ENCODE results near the gene ICAM5. TPM values are rescaled to one million over a fixed set of nuclear protein-coding genes. Genes with fewer than 3 reads are reported as not detected.
"Not testable (repeated sequence)": the region's sequence is repeated elsewhere in the genome, so short reads cannot be mapped to it uniquely, and the experiment has no call there.

Gene ICAM5
- total RNA-seq, 1 donor from 2014 or later, result 6.1 TPM

DNA sequence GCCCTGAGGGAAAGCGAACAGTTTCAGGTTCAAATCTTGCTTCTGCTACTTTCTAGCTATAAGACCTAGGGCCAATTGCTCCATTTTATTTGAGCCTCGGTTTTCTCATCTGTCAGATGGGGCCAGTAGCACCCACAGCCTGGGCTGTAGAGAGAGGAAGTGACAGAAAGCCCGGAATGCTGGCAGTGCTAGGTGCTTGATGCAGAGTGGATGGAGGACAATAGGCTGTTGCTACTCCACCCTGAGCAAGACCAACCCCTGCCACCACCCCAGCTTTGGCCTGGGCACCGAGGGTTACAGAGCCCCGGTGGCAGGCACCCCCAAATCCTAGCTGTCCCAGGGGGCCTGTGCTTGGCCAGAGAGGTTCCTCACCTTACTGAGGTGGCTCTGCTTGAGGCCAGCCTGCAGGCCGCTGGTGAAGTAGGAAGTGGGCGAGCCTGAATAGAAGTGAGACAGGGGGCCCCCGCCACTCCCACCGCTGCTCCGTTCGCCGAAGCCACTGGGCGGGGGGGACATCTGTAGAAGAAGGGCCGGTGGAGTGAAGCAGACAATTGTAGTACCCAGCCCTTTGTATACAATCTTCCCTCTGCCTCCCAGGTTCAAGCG is 28.2 kb downstream of the ICAM5 start:
- DNase-seq (ENCODE audit: low spot score in 2 of 2) (no peak), FAIRE-seq (no peak)

- no peak for FAIRE-seq
- no peak for DNase-seq (ENCODE audit: low spot score in 2 of 2)
Measured at GRCh38 chr19:10318807-10319682, 29.3 kb downstream of the ICAM5 start.

DNA sequence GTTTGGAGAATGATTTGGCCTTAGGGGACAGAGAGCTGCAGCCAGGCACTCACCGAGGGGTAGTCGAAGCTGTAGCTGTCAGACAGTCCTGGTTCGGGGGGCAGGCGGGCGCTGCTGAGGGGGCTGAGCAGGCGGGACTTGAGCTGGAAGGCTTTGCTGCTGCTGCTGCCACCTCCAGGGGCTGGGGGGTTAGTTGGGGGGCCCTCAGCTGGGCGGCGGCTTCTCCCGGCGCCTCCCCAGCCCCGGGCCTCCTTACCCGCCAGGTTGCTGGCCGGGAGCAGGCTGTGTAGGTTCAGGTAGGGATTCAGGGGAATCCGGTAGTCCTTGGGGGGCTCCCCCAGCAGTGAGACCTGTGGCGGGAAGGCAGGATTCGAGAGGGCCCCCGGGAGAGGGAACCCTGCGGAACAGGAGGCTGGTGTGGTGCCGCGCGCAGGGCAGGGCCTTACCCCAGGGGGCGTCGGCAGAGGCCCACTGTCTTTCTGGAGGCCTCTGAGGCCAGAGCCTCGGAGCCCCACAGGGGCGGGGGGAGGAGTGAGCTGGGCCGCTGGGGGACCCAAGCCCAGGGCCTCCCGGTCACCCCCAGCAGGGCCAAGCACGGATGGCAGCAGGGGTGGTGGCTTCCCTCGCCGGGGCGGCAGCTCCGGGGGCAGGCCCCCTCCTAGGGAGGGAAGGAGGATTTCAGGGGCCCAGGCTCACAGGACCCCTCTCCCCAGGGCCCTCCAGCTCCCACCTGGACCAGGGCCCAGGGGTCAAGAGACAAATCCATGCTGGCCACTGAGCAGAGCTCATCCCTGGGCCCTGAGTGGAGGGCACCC is 31.1 kb downstream of the ICAM5 start:
- no peak for FAIRE-seq

GRCh38 chr19:10321417-10321797 is 31.7 kb downstream of the ICAM5 start:
- FAIRE-seq, result no peak
- no peak for DNase-seq (ENCODE audit: low spot score in 2 of 2)

More for the DNA sequence above, 31.1 kb downstream of the ICAM5 start:
- no peak for DNase-seq (ENCODE audit: low spot score in 2 of 2)

DNA sequence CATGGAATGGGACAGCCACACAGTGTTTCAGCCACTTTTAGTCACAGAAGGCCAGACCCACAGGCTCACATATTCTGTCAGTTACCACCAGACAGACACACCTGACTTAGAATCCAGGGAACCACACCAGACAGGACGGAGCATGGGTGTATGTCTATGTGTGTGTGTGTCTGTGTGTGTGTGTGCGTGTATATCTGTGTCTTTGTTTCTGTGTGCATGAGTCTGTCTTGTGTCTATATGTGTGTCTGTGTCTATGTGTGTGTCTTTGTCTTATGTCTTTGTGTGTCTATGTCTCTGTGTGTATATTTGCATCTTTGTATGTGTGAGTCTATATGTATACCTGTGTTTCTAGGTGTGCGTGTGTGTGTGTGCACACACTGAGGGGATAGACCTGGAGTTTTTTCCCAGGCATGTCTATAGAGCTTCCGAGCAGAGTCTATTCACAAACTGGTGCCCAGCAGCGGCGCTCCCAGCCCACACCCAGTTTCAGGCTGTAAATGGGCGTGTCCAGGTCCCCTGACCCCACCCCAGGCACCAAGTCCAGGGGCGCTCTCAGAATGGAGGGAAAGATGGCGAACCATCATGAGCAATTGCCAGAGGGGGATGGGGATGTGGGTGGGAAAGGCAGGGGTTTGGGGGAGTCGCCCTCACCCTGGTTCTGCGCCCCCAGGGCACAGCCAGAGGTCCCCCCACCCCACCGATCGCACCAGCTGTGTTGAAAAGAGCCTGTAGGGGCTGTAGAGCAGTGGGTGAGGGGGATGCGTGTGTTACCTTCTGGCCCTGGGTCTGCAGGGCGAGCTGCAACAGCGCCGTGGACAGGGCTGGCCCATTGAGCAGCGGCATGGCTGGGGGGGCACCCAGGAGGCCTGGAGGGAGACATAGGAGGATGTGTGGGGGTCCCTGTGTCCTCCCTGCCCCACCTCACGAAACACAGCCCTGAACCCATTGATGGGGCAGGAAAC is 32.4 kb downstream of the ICAM5 start:
- no peak for FAIRE-seq
- DNase-seq (ENCODE audit: low spot score in 2 of 2), result no peak

DNA sequence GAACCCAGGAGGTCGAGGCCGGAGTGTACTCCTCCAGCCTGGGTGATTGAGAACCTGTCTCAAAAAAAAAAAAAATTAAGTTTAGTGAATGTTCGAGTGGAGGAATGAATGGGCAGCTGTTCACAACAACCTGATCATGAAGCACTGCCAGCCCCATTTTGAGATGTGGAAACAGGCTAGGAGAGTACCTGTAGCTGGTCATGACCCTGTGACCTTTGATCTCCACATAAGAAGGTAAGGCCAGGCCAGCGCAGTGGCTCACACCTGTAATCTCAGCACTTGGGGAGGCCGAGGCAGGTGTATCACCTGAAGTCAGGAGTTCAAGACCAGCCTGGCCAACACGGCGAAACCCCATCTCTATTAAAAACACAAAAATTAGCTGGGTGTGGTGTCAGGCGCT is 36.0 kb downstream of the ICAM5 start:
- FAIRE-seq (no peak), DNase-seq (ENCODE audit: low spot score in 2 of 2) (no peak)

DNA sequence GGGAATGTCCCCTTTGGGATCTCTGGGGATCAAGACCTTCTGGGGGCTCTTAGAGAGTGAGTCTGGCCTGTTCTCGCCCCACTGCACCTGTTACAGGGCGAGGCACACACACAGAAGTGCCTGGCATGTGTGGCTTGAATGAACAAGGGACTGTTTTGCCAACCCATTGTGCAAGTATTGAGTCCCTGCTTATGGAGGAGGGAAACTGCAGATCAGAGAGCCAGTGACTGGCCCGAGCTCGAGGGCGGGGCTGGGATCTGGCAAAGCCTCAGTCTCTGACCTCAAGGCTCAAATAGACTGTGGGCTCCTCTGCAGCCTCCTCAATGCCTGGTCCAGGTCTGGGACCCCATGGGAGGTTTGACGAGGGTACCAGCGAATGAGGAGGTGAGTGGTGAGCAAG is 38.0 kb downstream of the ICAM5 start:
- FAIRE-seq, result no peak

DNA sequence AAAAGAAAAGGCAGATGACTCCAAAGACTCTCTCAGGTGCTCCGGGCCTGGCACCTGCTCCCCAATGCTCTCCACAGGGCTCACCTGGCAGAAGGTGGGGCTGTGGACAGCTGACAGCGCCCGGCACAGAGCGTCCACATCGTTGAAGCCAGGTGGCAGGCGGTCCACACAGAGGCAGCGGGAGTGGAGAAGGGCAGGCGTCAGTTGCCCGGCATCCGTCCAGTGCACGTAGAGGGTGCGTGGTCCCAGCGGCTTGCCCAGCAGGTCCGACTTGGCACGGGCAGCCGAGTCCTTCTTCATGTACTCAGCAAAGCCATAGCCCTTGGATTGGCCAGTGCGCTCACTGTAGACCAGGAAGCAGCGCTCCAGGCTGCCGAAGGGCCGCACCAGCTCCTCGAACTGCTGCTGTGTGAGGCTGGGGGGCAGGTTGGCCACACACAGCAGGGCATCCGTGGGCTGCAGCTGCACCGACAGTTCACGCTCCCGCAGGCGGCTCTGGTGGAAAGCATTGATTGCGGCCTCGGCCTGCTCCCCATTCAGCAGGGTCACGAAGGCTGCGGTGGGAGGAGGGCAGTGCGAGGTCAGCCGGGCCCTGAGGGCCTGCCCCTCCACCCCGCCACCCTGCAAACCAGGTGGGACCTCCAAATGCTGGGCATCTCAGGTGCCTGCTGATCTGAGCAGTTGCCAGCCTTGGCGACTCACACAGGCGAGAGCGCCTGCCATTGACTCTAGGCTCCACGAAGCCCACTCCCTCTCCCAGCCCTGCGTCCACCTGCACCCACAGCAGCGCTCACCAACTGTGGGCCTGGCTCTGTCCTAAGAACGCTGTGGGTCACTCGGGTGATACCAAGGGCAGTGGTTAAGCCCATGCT is 39.0 kb downstream of the ICAM5 start:
- DNase-seq (ENCODE audit: low spot score in 2 of 2) (no peak), FAIRE-seq (no peak)

More for the DNA sequence above, 38.0 kb downstream of the ICAM5 start:
- DNase-seq (ENCODE audit: low spot score in 2 of 2), result no peak

- DNase-seq (ENCODE audit: low spot score in 2 of 2) (no peak), FAIRE-seq (no peak)
Measured at GRCh38 chr19:10329555-10329954, 39.8 kb downstream of the ICAM5 start.

- FAIRE-seq, result no peak
- DNase-seq (ENCODE audit: low spot score in 2 of 2), result no peak
Measured at GRCh38 chr19:10332158-10332964, 42.6 kb downstream of the ICAM5 start.

GRCh38 chr19:10332965-10333757 is 43.4 kb downstream of the ICAM5 start, which contains the start of gene RAVER1:
Gene RAVER1 (minus strand): TSS chr19:10333529. CDS start chr19:10333507, 22 bp downstream.
- FAIRE-seq (no peak), DNase-seq (ENCODE audit: low spot score in 2 of 2) (peak; percentile 97 to 99)

- DNase-seq (ENCODE audit: low spot score in 2 of 2), result no peak
- no peak for FAIRE-seq
Measured at GRCh38 chr19:10333758-10334587, 44.2 kb downstream of the ICAM5 start.

GRCh38 chr19:10334588-10335351 is 45.0 kb downstream of the ICAM5 start:
- DNase-seq (ENCODE audit: low spot score in 2 of 2) (peak; percentile 62 to 78), FAIRE-seq (no peak)

- no peak for DNase-seq (ENCODE audit: low spot score in 2 of 2)
- no peak for FAIRE-seq
Measured at GRCh38 chr19:10335352-10335985, 45.7 kb downstream of the ICAM5 start.

- not testable (repeated sequence) for FAIRE-seq; DNase-seq (ENCODE audit: low spot score in 2 of 2)
Measured at GRCh38 chr19:10336725-10337124, 47.0 kb downstream of the ICAM5 start.
